HG03139 (cell line): ENCODE data around the gene ZNF394.

Experiments
- ATAC-seq: cut with Tn5 transposase; IDR thresholded peaks from one replicate; pipeline ENCODE4 v1.9.1; 2021; ENCODE audit not compliant: unreplicated experiment

Gene ZNF394

DNA sequence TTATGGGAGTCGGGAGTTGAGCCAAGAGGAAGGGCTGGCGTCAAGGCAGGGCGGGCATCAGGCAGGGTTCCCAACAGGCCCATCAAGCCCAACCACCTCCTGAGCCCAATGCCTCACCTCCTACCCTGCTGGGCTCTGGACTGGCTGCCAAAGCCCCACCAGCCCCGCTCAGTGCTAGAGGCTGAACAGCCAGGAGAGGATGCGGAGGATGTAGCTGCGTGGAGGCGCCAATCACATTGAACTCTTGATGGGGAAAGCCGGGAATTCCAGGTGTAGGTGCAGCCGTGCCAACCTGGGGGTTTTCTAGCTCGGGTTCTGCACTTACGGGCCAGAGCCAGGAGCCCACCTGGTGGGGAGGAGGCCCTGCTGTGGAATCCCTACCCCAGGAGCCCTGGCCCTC is 47.0 kb downstream of the ZNF394 start:
- no peak for ATAC-seq

DNA sequence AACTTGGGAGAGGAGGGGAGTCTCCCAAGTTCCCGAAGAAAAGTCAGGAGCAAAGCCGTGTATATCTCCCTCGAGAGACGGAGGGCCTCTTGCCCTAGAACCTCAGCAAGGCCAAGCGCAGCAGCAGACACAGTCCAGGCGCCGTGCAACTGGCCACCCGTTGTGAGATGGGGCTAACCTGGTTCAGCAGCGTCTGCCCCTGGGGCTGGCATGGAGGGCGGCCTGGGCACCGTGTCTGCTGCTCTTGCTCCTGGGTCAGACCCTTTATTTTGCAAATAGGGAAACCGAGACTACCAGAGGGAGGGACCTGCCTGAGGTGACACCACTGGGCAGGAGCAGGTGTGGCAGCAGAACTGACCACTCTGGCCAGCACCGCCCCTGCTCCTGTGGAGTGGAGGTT is 47.5 kb downstream of the ZNF394 start:
- no peak for ATAC-seq

DNA sequence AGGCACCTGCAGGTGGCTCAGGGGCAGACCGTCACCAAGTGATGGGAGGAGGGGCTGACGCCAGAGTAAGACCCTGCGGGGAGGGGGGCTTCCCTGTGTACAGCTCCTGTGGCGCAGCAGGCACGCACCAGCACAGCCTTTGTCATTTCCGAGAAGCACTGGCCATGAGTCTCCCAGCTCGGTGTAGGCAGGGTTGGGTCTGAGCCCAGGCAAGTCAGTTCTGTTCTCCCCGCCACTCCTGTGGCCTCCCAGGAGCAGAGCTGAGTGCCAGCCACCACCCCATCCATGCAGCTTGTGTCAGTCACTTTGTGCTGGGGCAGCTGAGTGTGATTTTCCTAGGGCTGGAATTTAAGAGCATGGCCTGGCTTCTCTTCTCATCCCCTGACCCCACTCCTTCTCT is 48.1 kb downstream of the ZNF394 start:
- no peak for ATAC-seq

DNA sequence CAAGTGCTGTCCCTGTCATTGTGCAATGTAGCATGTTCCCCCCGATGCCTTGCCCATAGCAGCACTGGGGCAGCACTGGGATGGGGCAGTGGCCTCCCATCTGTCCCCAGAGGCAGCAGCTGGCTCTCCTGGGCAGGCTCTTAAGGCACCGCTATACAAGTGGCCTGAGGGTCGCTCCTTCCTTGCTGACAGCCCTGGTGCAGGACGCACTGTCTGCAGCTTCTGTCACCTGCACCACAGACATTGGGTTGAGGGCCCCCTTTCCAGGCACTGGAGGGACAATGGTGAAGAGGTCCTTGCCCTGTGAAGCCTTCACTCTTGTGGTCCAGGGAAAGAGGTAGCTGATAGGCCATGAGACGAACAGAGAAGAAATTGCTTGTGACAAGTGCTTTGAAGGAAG is 50.8 kb downstream of the ZNF394 start:
- ATAC-seq = no peak

DNA sequence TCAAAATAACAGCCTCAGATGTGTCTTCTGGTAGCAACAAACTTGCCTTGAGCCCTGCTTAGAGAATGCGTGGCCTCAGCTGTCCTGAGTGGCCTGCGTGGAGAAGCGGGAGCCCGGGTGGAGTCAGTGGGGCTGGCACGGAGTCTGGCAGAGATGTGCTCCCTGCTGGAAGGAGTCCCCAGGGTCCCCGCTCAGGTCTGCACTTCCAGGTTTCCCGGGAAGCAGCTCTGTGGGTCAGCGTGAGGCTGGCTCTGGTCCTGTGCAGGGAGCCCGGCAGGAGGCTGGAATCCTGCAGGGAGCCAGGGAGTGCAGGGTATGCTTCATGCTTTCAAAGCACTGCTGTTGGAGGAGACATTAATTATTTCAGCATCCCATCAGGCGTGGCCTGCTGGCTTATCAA is 51.2 kb downstream of the ZNF394 start:
- no peak for ATAC-seq

DNA sequence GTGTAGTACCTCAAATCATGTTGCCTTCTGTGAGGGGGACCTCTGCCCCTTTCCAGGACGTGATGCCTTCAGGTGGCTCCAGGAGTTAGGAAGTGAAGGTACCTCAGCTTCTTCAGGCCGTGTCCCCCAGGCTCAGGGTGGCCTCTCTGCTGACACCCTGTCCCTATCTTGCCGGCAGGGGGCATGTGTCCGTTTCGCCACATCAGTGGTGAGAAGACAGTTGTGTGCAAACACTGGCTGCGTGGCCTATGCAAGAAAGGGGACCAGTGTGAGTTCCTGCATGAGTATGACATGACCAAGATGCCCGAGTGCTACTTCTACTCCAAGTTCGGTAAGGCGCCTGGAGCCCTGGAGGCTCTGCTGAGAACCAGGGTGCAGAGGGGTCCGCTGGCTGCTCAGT is 52.1 kb downstream of the ZNF394 start:
- no peak for ATAC-seq

DNA sequence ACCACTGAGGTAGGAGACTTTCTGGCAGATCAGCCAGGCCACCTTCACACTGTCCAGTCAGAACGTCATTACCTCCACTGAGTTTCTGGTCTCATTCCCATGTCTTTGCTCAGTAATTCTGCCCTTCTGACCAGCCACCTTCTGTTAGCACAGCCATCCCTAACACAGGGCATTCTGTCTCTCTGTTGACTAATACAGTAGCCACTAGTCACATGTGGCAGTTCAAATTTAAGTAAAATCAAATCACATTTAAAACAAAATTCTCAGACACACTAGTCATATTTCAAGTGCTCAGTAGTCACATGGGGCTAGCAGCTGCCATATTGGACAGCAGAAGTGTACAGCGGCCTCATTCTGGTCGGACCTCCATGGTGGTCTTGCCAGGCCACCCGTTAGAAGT is 54.0 kb downstream of the ZNF394 start:
- ATAC-seq = no peak
